GM21447 (cell line): ENCODE measurements around the gene TMEM147.

Experiments used
- ATAC-seq: cut with Tn5 transposase; IDR thresholded peaks from one replicate; pipeline ENCODE4 v1.9.1; 2021; ENCODE audit not compliant: unreplicated experiment

Gene TMEM147

DNA sequence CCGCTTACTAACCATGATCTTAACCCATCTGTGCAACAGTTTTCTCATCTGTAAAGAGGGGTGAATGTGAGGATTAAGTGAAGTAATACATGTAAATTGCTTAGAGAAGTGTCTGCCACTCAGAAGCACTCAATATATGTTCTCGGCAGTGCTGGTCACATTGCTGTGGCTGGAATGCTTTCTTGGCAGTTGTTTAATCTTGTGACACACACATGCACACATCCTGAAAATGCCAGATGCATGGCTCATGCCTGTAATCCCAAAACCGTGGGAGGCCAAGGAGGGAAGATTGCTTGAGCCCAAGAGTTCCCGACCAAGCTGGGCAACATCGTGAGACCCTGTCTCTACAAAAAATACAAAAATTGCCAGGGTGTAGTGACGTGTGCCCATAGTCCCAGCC is 27.1 kb upstream of the TMEM147 start:
- no peak for ATAC-seq

DNA sequence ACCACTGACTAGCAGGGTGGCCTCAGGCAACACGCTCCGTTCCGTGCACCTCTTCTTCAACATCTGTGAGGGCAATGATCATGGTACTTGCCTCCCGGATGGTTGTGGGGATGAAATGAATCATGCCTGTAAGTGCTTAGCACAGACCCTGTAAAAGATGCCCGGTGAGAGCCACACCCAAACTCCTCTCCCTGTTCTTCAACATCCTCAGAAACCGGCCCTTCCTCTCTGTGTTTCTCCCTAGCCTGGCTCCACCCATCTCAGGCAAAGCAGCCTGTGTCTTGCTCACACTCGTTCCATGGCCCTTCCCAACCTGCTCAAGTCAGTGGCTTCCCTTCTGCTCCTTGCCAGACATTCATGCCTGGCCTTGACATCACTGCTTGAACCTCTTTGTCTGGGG is 26.1 kb upstream of the TMEM147 start:
- ATAC-seq = no peak

DNA sequence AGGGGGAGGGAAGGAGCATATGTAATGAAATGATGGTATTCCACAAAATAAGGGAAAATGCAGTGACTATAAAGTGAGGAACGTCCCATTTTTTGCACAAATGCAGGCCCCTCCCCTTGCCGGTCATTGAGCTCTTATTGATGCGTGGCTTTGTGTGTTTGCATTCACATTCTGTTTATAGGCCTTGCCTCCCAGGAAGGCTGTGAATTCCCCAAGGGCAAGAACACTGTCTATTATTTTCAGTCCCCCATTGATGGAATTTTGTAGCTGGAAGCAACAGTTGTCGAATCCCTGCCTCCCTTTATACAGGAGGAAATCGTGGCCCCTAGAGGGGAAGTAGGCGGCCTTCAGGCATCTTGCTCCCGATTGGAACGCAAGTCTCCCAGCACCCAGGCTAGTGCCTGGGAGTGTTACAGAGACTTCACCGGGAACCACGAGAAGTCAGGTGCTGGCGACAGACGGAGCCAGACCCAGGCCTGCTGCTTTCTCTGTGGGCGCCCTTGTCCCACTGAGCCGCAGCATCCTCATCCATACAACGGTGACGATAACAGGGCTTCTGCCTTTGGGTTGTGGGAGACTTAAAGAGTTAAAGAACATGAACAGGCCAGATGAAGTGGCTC is 24.2 kb upstream of the TMEM147 start:
- ATAC-seq = no peak

DNA sequence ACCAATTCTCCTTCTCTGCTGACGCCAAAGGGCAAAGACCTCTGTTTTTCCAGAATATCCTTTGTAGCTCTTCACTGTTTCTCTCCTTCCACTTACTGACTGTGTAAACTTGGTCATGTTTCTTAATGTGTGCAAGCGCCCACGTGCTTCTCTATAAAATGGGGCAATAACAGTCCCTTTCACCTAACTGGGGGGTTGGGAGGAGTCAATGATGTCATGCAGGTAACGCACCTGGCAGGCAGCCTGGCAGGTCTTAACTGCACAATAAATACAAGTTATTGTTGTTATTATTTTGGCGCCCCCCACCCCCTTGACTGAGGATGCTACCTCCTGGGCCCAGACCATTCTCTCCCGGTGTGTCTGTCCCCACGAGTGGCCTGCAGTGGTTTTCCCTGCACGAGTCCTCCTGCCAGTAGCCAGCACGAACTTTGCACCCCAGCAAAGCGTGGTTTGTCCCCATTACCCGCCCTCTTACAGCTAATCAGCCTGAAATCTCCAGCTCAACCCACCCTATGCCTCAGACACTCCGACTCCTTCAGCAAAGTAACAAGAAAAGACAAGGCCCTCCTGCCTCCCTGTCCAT is 22.6 kb upstream of the TMEM147 start:
- ATAC-seq = no peak

DNA sequence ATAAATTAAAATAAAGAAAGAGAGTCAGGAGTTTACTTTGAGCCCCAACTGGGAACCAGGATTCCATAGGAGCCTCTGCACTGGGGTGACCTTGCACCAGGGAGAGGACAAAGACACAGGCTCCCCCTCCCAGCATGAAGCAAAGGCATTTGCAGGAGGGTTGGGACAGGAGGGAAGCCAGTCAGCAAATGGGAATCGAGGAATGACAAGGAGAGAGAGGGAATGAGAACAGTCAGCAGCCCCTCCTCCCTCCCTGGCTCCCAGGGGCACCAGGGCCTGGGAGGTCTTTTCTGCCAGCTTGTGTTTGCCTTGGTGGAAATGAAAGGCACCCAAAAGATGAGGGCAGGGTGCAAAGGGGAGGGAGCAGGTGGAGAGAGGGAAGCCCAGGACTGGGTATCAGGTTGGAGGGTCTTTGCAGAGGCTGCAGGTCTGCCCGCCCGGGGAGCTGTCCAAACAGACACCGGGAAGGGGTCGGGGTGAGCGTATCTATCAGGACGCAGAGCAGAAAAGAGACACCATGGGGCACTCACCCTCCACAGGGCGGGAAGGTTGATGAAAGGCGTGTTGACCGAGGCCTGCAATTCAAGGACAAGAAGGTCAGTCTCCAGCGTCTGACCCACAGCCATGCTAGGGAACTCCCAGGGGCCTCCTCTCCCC is 21.1 kb upstream of the TMEM147 start:
- no peak for ATAC-seq

DNA sequence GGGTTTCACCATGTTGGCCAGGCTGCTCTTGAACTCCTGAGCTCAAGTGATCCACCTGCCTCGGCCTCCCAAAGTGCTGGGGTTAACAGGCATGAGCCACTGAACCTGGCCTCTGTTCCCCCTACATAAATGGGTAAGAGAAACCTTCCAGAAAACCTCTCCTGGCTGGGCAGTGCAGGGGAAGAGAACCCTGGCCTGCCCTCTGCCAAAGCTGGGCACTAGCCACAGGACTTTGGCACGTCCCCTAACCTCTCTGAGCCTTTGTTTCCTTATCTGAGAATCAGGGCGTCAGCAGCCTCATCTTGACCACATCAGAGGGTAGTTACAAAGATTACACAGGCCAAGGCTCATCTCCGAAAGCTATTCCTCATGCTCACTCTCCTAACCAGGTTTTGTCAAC is 19.6 kb upstream of the TMEM147 start:
- ATAC-seq = no peak

DNA sequence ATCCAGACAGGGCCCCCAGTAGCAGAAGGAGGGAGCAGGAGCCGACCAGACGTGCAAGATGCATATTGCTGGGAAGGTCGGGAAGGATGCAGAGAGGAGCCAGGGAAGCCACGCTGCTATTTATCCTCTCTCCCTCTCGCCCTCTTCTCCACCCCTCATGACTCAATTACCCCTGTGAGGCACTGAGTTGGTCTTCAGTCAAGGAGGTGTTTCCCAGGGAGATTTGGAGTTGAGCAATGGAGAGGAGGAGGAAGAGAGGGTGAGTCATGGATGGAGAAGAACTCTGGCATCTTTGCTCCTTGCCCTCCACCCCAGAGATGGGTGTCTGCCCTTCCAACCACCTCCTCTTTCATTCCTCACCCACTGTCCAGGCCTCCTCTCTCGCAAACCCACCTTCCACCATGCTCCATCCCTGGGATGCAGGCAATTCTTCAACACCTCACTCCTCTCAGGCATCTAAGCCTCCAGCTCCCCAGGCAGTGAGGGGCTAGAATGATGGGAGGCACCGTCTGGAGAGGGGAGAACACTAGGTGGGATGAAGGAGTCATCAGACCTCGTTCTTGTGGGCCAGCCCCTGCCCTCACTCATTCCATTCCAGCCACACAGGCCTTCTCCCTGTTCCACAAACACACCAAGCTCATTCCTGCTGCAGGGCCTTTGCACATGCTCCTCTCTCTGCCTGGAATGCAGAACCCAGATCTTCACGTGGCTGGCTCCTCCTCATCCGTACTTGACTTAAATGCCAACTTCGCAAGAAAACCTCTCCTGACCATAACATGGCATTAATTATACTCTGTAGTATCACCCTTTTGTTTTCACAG is 17.0 kb upstream of the TMEM147 start, which contains the start of gene SBSN:
Gene SBSN (minus strand): TSS at position 94 of the 821 bp plus-strand sequence. CDS start 30 bp downstream, at position 64.
- ATAC-seq = no peak

DNA sequence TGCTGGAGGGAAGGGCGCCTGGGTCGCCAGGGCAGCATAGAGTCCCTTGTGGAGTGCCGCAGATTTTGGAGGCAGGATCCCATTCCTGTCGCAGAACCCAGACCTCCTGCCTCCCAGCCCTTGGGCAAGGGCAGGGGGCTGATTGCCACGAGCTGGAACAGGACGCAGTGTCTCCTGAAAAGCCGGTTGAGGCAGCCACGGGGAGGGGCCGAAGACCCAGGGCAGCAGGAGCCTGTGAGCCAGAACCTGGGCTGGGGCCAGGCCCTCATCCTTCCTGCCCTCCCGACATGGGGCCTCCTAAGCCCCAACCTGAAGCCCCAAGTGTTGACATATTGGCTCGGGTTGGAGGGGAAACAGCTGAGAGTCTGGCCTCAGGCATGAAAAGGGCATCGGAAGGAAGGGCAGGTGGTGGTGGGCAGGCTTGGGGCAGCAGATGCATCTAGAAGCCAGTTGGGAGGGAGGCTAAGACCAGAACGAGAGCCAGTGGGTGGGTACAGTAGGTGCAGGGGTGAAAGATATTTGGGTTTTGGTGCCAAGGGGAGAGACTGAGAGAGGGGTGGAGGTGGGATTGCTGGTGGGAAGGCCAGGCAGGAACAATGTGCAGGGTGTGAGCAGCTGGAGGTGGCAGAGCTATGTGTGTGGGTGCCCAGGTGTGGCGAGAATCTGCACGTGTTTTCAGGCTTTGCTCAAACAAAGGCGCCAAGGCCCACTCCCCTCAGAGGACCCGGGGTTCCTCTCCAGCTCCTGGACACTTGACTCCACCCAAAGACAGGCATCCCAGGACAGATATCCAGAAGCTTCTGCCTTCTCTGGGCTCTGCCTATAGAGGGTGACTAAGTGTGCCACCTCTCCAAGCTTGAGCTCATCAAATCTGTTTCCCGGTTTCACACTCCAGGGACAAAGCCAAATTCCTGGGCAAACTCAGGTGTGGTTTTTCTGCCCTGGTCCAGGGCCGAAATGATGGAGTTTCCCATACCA is 15.9 kb upstream of the TMEM147 start:
- no peak for ATAC-seq

DNA sequence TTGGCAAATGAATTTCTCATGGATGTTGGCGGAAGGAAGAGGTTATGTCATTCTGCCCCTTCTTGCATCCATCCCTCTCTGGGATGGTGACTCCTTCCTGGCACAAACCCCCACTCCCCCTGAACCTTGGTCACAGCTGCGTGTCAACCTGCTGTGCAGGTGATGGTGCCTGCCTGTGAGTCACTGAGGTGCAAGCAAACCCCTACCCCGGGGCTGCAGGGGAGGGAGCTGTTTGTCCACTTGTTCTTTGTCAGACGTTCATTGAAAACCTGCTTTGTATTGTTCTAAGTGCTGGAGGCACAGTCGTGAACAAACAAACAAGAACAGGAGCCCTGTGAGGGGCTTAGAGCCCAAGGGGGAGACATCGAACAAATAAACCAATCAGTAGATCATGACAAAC is 14.1 kb upstream of the TMEM147 start:
- ATAC-seq = no peak

DNA sequence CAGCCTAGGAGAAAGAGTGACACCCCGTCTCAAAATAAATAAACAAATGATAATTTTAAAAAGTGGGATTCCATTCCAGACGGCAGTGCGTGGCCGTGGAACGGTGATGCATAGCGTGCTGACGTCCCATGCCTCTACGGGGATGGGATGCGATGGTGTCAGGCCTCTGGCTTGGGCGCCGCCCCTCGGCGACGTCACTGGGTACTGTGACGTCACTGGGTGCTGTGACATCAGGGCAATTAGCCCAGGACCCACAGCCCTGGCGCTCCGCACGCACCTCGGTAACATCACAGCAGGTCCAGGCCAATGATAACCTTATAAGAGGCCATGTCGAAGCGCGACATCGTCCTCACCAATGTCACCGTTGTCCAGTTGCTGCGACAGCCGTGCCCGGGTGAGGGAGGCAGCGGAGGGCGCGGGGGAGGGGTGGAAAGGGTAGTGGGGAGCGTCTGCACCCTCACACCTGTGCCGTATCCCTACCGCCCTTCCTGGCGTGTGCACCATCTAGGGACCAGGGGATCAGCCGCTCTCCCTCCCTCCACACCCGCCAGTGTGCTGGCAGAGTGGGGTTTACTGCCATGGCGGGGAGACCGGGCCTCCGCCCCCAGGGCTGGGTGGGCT is 12.1 kb upstream of the TMEM147 start, which contains the start of gene GAPDHS:
Gene GAPDHS (plus strand): TSS at position 256 of the 621 bp plus-strand sequence. CDS start 72 bp downstream, at position 328.
- ATAC-seq = no peak

DNA sequence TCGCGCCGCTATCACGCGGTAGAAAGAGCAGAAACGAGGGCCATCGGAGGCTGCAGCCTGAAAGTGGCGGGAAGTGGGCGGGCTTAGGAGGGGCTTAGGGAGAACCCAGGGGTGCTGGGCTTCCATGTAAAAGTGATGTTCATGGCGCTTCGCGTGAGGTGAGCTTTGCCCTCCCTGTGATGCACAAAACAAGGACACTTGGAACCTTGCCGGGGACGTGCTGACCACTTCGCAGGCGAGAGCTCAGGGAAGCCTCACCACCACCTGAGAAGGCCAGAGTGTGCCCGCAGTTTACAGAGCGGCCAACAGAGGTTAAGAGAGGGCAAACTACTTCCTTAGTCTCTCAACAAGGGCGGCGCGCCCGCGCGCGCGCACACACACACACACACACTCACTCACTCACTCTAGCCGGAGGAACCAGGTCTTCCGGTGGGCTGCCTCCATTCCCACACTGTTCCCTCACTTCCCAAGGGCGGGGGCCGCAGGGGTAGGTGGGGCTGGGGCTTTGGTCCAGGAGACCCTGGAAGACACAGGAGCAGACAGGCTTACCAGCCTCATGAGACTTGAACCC is 11.5 kb upstream of the TMEM147 start:
- no peak for ATAC-seq

DNA sequence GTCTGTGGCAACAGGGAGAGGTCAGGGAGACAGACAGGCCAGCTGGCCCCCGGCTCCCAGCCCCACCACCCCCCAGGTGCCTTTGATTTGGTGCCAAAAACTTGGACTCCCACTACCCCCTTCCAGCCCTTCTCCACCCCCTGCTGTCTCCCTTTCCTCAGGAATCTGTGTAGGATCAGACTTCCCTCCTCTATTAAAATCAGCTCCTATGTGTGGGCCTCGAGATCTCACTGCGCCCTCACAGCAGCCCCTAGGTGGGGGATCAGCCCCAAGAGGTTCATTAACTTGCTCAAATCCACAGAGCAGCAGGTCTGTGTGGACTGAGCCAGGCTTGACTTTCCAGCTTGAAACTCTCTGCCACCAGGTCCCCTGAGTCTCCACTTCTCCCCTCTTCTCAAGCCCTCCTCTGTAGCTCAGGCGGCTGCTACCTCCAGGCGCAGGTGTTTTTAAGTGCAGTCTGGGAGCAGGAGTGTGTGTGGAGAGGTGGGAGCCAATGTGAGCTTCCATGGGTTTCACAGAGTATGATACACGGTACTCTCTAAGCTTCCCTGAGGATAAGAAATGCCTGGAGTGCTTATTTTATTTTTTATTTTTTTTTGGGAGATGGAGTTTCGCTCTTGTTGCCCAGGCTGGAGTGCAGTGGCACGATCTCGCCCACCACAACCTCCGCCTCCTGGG is 10.5 kb upstream of the TMEM147 start:
- ATAC-seq = no peak

DNA sequence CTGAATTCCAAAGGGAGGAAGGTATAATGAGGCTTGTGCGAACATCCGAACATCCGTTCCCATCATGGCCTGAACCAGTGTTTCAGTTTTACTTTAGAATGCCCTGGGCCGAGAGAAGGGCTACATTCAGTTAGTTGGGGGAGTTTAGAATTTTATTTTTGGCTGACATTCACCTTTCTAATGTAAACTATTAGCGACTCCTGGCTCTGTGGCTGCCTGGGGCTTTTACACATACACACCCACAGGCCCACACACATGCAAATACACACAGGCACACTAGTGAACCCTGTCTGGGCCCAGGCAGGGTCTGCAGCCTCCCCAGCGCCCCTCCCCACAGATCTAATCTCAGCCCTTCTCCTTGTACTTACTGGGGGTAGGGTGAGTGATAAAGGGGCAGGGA is 6.1 kb upstream of the TMEM147 start:
- no peak for ATAC-seq

DNA sequence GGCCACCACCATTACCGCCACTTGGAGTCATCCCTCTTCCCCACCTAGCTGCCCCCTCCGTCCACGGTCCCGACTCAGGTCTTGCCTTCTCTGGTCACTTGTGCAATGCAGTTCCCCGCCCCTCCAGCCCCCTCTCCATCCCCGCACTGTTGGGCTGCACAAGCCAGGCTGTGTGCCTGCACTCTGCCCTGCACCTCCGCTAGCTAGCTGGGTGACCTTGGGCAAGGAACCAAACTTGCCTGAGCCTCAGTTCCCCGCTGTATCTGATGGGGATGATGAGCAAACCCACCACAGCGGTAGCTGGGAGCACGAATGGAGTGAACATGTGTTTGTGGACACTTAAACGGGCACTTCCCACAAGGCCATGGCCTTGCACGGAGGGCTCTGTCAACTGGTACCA is 5.6 kb upstream of the TMEM147 start:
- no peak for ATAC-seq

DNA sequence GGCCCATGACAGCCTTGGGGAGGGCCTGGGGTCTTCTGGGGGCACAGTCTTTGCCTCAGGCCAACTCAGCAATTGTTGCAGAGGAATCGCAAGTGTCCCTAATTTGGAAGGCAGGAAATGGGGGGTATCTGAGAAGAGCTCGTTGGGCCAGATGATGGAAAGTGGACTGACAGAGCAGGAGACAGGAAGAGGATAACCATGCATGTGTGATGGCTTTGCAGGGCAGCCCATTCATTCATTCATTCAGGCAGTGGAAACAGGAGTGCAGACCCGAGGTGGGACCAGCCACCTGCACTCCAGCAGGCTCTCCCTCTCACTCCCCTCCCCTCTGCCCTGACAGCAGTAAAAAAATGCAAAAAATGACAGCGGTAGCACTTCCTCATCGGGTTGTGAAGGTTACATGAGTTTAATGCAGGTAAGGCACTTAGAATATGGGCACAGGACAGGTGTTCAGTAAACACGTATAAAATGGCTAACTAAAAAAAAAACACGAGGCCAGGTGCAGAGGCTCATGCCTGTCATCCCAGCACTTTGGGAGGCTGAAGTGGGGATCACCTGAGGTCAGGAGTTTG is 5.0 kb upstream of the TMEM147 start:
- no peak for ATAC-seq

DNA sequence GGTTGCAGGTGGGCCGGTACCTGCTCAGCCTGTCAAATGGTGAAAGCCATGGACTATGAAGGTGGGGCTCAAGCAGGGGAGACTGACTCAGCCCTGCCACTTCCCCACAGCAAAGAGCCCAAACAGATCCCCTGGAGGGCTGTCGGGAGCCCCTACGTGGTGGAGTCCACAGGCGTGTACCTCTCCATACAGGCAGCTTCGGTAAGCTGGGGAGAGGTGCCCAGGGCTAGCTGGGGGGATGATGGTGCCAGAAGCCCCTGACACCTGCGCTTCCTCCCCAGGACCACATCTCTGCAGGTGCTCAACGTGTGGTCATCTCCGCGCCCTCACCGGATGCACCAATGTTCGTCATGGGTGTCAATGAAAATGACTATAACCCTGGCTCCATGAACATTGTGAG is 3.2 kb upstream of the TMEM147 start:
- no peak for ATAC-seq

DNA sequence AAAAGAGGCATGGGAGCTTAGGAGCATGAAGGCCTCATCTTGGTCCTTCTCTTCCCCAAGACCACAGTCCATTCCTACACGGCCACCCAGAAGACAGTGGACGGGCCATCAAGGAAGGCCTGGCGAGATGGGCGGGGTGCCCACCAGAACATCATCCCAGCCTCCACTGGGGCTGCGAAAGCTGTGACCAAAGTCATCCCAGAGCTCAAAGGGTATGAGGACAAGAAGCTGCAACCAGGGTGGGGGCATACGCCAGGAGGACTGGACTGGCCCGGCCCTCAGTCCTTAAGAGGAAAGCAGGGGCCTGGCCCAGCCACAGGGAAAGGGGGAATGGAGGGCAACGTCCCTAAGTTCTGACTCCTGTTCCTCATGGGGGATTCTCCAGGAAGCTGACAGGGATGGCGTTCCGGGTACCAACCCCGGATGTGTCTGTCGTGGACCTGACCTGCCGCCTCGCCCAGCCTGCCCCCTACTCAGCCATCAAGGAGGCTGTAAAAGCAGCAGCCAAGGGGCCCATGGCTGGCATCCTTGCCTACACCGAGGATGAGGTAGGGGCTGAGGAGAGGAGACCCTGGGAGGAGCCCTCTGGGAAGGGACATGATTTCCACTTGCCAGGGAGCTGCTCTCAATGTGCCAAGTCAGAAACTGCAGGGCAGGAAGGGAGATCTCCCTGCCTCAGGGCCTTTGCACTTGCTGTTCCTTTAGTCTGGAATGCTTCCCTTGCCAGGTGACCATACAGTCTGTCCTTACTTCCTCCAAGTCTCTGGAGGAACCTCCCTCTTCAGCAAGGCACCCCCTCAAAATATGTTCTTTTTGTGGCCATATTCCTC is 1.9 kb upstream of the TMEM147 start:
- ATAC-seq = no peak
